ENCODE data around the gene EMILIN3.

EMILIN3 gene

DNA sequence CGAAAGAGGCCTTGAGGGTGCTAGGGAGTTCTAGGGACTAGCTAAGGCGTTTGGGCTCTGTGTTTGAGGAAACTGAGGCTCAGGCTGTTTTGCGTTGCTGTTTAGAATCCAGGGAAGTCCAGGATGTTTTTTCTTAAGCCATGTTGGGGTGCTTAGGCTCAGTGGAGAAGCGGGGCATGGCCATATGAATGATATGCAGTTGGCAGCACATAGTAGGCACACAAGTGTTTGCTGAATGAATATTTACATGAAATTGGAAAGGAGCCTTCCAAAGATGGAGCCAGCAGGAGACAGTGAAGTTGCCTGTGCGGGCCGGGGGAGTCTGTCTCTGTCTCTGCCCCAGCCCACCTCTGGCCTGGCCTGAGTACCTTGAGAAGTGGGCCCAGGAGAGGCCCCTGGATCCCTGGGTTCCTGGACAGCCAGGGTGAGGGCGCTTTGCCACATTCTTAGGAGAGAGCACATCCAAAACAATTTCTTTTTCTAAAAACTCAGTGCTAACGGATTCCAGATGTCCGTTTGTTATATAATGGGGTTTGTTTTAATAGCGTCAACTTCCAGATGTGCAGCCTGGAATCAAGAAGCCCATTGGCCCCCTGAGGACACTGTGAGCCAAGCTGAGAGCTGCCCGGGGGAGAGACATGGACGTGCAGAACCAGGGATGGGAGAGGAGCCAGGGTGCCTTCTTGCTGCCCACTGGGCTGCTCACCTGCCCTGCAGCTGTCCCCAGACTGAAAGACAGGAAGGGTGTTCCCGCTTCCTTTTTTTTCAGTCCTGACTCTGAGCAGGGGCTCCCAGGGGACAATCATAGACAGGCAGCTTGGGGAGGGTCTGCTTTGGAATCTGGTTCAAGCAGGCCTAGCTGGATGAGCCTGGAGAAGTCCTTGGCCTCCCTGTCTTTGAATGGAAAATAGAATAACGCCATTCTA lies 20.1 kb upstream of the EMILIN3 start:
- Histone ChIP-seq H3K27me3 (ENCODE audit: control insufficient read depth, insufficient read depth, low read length) (no peaks in the 10 kb centered on the region), H3K36me3 (ENCODE audit: control insufficient read depth, insufficient read depth, low read length) (no peaks in the 10 kb centered on the region), H3K9ac (ENCODE audit: low read depth, low read length) (no peak overlapping the region), H3K4me1 (ENCODE audit: control insufficient read depth, insufficient read depth, low read length) (peaks cover 1% of the 10 kb centered on the region), H3K9me3 (ENCODE audit: control insufficient read depth, insufficient read depth, low read length) (no peaks in the 10 kb centered on the region), H3K4me3 (ENCODE audit: low read depth, low read length) (no peak overlapping the region)

DNA sequence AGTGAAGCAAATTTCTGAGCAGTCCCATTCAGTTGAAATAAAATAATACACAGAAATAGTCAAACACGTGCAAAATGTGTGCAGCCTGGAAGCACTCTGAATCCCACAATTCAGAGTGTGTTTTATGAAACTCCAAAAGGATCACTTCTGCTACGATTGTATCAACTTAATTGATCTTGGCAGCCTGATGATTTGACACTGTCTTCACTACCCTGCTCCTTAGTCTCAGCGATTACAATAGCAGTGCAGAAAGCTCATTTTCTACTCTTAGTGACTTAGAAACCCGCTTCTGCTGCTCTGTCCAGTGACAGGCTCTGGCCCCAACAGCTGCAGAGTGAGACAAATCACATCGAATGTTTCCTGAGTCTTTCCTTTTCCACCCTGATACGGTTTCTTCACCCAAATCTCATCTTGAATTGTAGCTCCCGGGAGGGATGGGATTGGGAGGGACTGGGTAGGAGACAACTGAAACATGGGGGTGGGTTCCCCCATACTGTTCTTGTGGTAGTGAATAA lies 16.2 kb upstream of the EMILIN3 start:
- Histone ChIP-seq H3K4me3 (ENCODE audit: low read depth, low read length) (no peak overlapping the region), H3K4me1 (ENCODE audit: control insufficient read depth, insufficient read depth, low read length) (no peaks in the 10 kb centered on the region), H3K36me3 (ENCODE audit: control insufficient read depth, insufficient read depth, low read length) (no peaks in the 10 kb centered on the region), H3K9ac (ENCODE audit: low read depth, low read length) (no peak overlapping the region), H3K27me3 (ENCODE audit: control insufficient read depth, insufficient read depth, low read length) (no peaks in the 10 kb centered on the region), H3K9me3 (ENCODE audit: control insufficient read depth, insufficient read depth, low read length) (no peaks in the 10 kb centered on the region)

DNA sequence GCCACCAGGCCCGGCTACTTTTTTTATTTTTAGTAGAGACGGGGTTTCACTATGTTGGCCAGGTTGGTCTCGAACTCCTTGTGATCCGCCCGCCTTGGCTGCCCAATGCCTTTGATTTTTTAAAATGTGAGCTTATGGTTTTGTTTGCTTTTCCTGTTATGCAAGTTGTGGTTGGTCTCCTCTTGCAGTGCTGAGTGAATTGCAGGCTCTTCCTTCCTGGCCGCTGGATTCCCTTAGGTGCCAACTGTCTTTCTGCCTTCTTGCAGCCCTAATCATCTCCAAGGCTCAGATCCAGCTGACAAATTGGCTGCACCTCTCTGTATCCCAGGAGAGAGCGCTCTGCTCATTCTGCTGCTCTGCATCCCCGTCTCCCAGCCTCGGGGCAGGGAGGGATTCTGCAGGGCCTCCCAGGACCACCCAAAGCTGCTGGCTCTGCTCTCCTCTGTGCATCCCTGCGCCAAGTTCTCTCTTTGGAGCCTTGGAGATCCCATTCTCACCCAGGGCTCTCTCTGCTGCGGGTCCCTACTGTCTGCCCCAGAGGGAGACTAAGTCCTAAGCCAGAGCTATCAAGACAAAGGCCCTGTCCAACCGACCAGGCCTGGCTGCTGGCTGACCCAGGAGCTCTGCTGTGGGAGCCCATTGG lies 14.1 kb upstream of the EMILIN3 start:
- no peaks in the 10 kb centered on the region for H3K27me3 ChIP-seq (ENCODE audit: control insufficient read depth, insufficient read depth, low read length)
- H3K4me1 ChIP-seq (ENCODE audit: control insufficient read depth, insufficient read depth, low read length) = no peaks in the 10 kb centered on the region
- no peak overlapping the region for H3K9ac ChIP-seq (ENCODE audit: low read depth, low read length)
- no peak overlapping the region for H3K4me3 ChIP-seq (ENCODE audit: low read depth, low read length)
- no peaks in the 10 kb centered on the region for H3K9me3 ChIP-seq (ENCODE audit: control insufficient read depth, insufficient read depth, low read length)
- no peaks in the 10 kb centered on the region for H3K36me3 ChIP-seq (ENCODE audit: control insufficient read depth, insufficient read depth, low read length)

GRCh38 chr20:41379551-41379950 lies 12.9 kb upstream of the EMILIN3 start:
- no peaks in the 10 kb centered on the region for H3K4me1 ChIP-seq (ENCODE audit: control insufficient read depth, insufficient read depth, low read length)
- no peak overlapping the region for H3K9ac ChIP-seq (ENCODE audit: low read depth, low read length)
- no peaks in the 10 kb centered on the region for H3K9me3 ChIP-seq (ENCODE audit: control insufficient read depth, insufficient read depth, low read length)
- no peak overlapping the region for H3K4me3 ChIP-seq (ENCODE audit: low read depth, low read length)
- H3K27me3 ChIP-seq (ENCODE audit: control insufficient read depth, insufficient read depth, low read length) = no peaks in the 10 kb centered on the region
- no peaks in the 10 kb centered on the region for H3K36me3 ChIP-seq (ENCODE audit: control insufficient read depth, insufficient read depth, low read length)

- H3K36me3 ChIP-seq (ENCODE audit: control insufficient read depth, insufficient read depth, low read length) = no peaks in the 10 kb centered on the region
- H3K27me3 ChIP-seq (ENCODE audit: control insufficient read depth, insufficient read depth, low read length) = no peaks in the 10 kb centered on the region
- H3K9ac ChIP-seq (ENCODE audit: low read depth, low read length) = no peak overlapping the region
- H3K4me1 ChIP-seq (ENCODE audit: control insufficient read depth, insufficient read depth, low read length) = no peaks in the 10 kb centered on the region
- no peaks in the 10 kb centered on the region for H3K9me3 ChIP-seq (ENCODE audit: control insufficient read depth, insufficient read depth, low read length)
- H3K4me3 ChIP-seq (ENCODE audit: low read depth, low read length) = no peak overlapping the region
These were observed 10.7 kb upstream of the EMILIN3 start for GRCh38 chr20:41377275-41377674.

DNA sequence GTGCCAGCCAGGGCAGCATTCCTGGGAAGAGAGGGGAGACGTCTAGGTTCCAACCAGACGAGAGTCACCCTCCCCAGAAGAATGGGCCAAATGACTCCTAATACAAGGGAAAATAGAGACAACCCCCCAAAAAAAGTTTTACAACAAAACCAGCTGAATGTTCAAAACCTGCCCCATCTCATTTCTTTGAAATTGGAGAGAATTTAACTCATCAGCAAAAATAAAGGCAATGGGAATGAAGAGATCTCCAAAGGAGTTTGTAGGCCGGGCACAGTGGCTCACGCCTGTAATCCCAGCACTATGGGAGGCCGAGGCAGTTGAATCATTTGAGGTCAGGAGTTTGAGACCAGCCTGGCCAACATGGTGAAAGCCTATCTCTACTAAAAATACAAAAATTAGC lies 9.7 kb upstream of the EMILIN3 start:
- Histone ChIP-seq H3K27me3 (ENCODE audit: control insufficient read depth, insufficient read depth, low read length) (no peaks in the 10 kb centered on the region), H3K9me3 (ENCODE audit: control insufficient read depth, insufficient read depth, low read length) (no peaks in the 10 kb centered on the region), H3K9ac (ENCODE audit: low read depth, low read length) (no peak overlapping the region), H3K4me3 (ENCODE audit: low read depth, low read length) (no peak overlapping the region), H3K36me3 (ENCODE audit: control insufficient read depth, insufficient read depth, low read length) (no peaks in the 10 kb centered on the region), H3K4me1 (ENCODE audit: control insufficient read depth, insufficient read depth, low read length) (no peaks in the 10 kb centered on the region)

- no peaks in the 10 kb centered on the region for H3K27me3 ChIP-seq (ENCODE audit: control insufficient read depth, insufficient read depth, low read length)
- no peaks in the 10 kb centered on the region for H3K9me3 ChIP-seq (ENCODE audit: control insufficient read depth, insufficient read depth, low read length)
- no peaks in the 10 kb centered on the region for H3K4me1 ChIP-seq (ENCODE audit: control insufficient read depth, insufficient read depth, low read length)
- no peak overlapping the region for H3K4me3 ChIP-seq (ENCODE audit: low read depth, low read length)
- no peak overlapping the region for H3K9ac ChIP-seq (ENCODE audit: low read depth, low read length)
- H3K36me3 ChIP-seq (ENCODE audit: control insufficient read depth, insufficient read depth, low read length) = no peaks in the 10 kb centered on the region
These were observed 9.2 kb upstream of the EMILIN3 start for GRCh38 chr20:41375846-41376245.

GRCh38 chr20:41373931-41374920 lies 7.6 kb upstream of the EMILIN3 start:
- Histone ChIP-seq H3K36me3 (ENCODE audit: control insufficient read depth, insufficient read depth, low read length) (no peaks in the 10 kb centered on the region), H3K4me3 (ENCODE audit: low read depth, low read length) (no peak overlapping the region), H3K9me3 (ENCODE audit: control insufficient read depth, insufficient read depth, low read length) (no peaks in the 10 kb centered on the region), H3K27me3 (ENCODE audit: control insufficient read depth, insufficient read depth, low read length) (peaks cover 5% of the 10 kb centered on the region), H3K4me1 (ENCODE audit: control insufficient read depth, insufficient read depth, low read length) (no peaks in the 10 kb centered on the region), H3K9ac (ENCODE audit: low read depth, low read length) (no peak overlapping the region)

GRCh38 chr20:41373251-41373783 lies 6.7 kb upstream of the EMILIN3 start:
- Histone ChIP-seq H3K27me3 (ENCODE audit: control insufficient read depth, insufficient read depth, low read length) (peaks cover 8% of the 10 kb centered on the region), H3K9me3 (ENCODE audit: control insufficient read depth, insufficient read depth, low read length) (no peaks in the 10 kb centered on the region), H3K4me1 (ENCODE audit: control insufficient read depth, insufficient read depth, low read length) (no peaks in the 10 kb centered on the region), H3K4me3 (ENCODE audit: low read depth, low read length) (no peak overlapping the region), H3K36me3 (ENCODE audit: control insufficient read depth, insufficient read depth, low read length) (no peaks in the 10 kb centered on the region), H3K9ac (ENCODE audit: low read depth, low read length) (no peak overlapping the region)

DNA sequence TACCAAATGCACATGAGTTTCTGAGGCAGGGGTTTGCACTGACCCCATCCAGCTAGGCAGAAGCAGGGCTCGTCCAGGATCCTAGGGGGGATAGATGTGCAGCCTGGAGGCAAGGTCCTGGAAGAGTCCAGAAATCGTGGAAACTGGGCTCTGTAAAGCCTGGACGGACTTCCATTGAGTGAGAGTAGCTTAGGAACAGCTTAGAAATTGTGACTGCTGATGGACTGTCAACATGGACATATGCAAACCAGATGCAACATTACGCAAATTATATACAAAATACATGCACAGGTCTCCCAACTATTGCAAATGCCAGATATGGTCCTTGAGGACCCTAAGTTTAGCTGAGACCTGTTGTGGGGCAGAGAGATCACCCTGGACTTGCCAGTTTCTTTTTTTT lies 4.8 kb upstream of the EMILIN3 start:
- H3K9me3 ChIP-seq (ENCODE audit: control insufficient read depth, insufficient read depth, low read length) = no peaks in the 10 kb centered on the region

DNA sequence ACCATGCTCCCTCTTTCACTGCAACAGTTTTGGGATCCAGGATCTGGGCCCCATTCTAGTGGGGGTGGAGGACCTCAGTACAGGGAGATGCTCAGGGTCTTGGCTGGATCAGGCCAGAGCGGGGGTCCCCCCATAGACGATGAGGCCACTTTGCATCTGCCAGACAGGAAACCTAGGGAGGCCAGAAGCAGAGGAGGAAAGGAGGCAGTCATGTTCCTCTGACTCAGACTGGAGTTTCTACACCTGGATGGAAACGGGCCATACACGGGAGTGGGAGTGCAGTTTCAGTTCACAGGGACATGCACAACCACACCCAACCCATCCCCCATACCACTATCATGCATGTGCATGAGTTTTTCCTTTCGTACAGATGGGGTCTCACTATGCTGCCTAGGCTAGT lies 3.6 kb upstream of the EMILIN3 start:
- Histone ChIP-seq H3K27me3 (ENCODE audit: control insufficient read depth, insufficient read depth, low read length) (peaks cover 31% of the 10 kb centered on the region), H3K4me1 (ENCODE audit: control insufficient read depth, insufficient read depth, low read length) (no peaks in the 10 kb centered on the region), H3K4me3 (ENCODE audit: low read depth, low read length) (no peak overlapping the region), H3K9ac (ENCODE audit: low read depth, low read length) (no peak overlapping the region), H3K36me3 (ENCODE audit: control insufficient read depth, insufficient read depth, low read length) (no peaks in the 10 kb centered on the region), H3K9me3 (ENCODE audit: control insufficient read depth, insufficient read depth, low read length) (no peaks in the 10 kb centered on the region)

More for the DNA sequence above, 4.8 kb upstream of the EMILIN3 start:
- peaks cover 21% of the 10 kb centered on the region for H3K27me3 ChIP-seq (ENCODE audit: control insufficient read depth, insufficient read depth, low read length)
- no peak overlapping the region for H3K4me3 ChIP-seq (ENCODE audit: low read depth, low read length)
- H3K36me3 ChIP-seq (ENCODE audit: control insufficient read depth, insufficient read depth, low read length) = no peaks in the 10 kb centered on the region
- H3K9ac ChIP-seq (ENCODE audit: low read depth, low read length) = no peak overlapping the region
- no peaks in the 10 kb centered on the region for H3K4me1 ChIP-seq (ENCODE audit: control insufficient read depth, insufficient read depth, low read length)

All from iPS-15b (cell line).